Gastrocnemius medialis (tissue), 4 donors: Measurements from ENCODE around the gene STAP2. TPM values are rescaled to one million over a fixed set of nuclear protein-coding genes. Genes with fewer than 3 reads are reported as not detected.
"Not testable (repeated sequence)": the region's sequence is repeated elsewhere in the genome, so short reads cannot be mapped to it uniquely, and the experiment has no call there.

Experiments
- ATAC-seq, 2 donors: fragments of 150-250 bp; one replicate each; pipeline ENCODE4 v1.9.1; 2016
- DNase-seq, 2 donors: peaks; one replicate each; pipeline ENCODE4 v3.0.0-alpha.2; 2019
- H3K27ac ChIP-seq, 4 donors: fragments of 200-600 bp; sonication (generic); 1 replicate in 1 of 4; 2 replicates in 3 of 4; pipeline ENCODE4 v1.5.1; 2016 to 2018; ENCODE audit warnings: mild to moderate bottlenecking in 2 of 4, moderate library complexity in 1 of 4
- H3K27me3 ChIP-seq, 3 donors: fragments of 200-600 bp; sonication (generic) in 2 of 3; 1 replicate in 1 of 3; 2 replicates in 2 of 3; pipeline versions ENCODE4 v1.5.1 to v1.6.0; 2016 to 2019; ENCODE audit warnings: mild to moderate bottlenecking in 1 of 3, moderate library complexity in 1 of 3
- H3K36me3 ChIP-seq, 2 donors: fragments of 200-600 bp; sonication (generic) in 1 of 2; one replicate each; pipeline ENCODE4 v1.5.1; 2017 to 2018
- H3K4me1 ChIP-seq, 2 donors: fragments of 200-600 bp; sonication (generic) in 1 of 2; one replicate each; pipeline ENCODE4 v1.5.1; 2016 to 2017; ENCODE audit warnings: mild to moderate bottlenecking in 2 of 2
- H3K4me3 ChIP-seq, 4 donors: fragments of 200-600 bp; sonication (generic) in 3 of 4; 1 replicate in 1 of 4; 2 replicates in 3 of 4; pipeline ENCODE4 v1.5.1; 2016 to 2019; ENCODE audit warnings: mild to moderate bottlenecking in 2 of 4
- H3K9me3 ChIP-seq, 3 donors: fragments of 200-600 bp; sonication (generic) in 2 of 3; 1 replicate in 1 of 3; 2 replicates in 2 of 3; pipeline ENCODE4 v1.5.1; 2016 to 2019
- POLR2A ChIP-seq, 2 donors: fragments of 450-650 bp; IDR thresholded peaks; one replicate each; pipeline ENCODE4 v1.6.1; 2017; ENCODE audit warnings: antibody characterized with exemption in 2 of 2, mild to moderate bottlenecking in 2 of 2, moderate library complexity in 2 of 2
- in situ Hi-C, 4 donors: fragments of 200-750 bp; cut with MboI; loops; one replicate each; pipeline versions ENCODE4 v1.15.0 to v1.8.0; 2017; ENCODE audit warnings: low sequenced_read_pairs in 4 of 4
- intact Hi-C: fragments of 100-400 bp; cut with DNase I; formaldehyde crosslinking; loops from one replicate; pipeline ENCODE4 v1.15.1; 2023; ENCODE audit warnings: low total_unique reads
- total RNA-seq, 4 donors: library from RNA; depleted of rRNA; stranded (reverse); fragments of >200 nt; gene quantifications; one replicate each; pipeline versions ENCODE4 v1.1.0 to v1.2.3, GENCODE V29; 2016
- TF ChIP-seq, protein P1 (sequence below), 5 experiments: fragments of 450-650 bp in 3 of 5; fragments of 200-600 bp in 2 of 5; sonication (generic) in 2 of 5; IDR thresholded peaks in 4 of 5; conservative IDR thresholded peaks in 1 of 5; 1 replicate in 4 of 5; 2 replicates in 1 of 5; pipeline ENCODE4 v1.5.1; 2016 to 2019; ENCODE audit warnings: antibody characterized with exemption in 5 of 5, mild to moderate bottlenecking in 3 of 5, moderate library complexity in 3 of 5

Gene STAP2
- total RNA-seq, 4 donors from 2014 or later: 0.94 to 2.1 (median 1.3) TPM; not detected in 1

DNA sequence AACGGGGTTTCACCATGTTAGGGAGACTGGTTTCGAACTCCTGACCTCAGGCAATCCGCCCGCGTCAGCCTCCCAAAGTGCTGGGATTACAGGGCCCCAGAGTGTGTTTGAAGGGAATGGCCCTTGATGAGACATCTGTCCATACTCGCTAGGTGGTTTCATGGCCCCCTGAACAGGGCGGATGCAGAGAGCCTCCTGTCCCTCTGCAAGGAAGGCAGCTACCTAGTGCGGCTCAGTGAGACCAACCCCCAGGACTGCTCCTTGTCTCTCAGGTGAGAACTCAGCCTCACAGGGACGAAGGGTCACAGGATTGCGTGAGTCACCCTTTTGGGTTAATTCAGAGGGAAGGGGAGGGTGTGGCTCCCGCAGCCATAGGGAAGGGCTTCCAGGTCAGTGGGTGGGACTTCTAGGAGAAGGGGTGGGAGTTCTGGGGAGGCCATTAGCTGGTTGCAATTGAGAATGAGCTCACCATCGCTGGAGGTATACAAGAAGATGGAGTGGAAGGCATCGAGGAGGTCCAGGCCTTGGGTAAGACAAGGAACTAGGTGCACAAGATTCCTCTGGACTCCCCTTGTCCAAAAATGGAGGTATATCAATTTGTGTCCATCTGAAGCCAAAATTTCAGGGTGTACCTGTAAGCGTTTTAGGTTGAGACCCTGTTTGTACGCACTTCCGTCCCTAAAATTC is 50.4 kb downstream of the STAP2 start:
- Histone ChIP-seq H3K36me3 (no peaks in the 10 kb centered on the region), H3K27me3 (peaks cover 0 to 7% (median under 1%) of the 10 kb centered on the region in 3 donors), H3K27ac (no peak overlapping the region), H3K4me1 (no peaks in the 10 kb centered on the region), H3K9me3 (no peaks in the 10 kb centered on the region), H3K4me3 (no peak overlapping the region)
- intact Hi-C loops (no loop called here), in situ Hi-C loops (no loop called here)
- no peak for ATAC-seq
- DNase-seq: no peak
- TF ChIP-seq, protein P1, sequence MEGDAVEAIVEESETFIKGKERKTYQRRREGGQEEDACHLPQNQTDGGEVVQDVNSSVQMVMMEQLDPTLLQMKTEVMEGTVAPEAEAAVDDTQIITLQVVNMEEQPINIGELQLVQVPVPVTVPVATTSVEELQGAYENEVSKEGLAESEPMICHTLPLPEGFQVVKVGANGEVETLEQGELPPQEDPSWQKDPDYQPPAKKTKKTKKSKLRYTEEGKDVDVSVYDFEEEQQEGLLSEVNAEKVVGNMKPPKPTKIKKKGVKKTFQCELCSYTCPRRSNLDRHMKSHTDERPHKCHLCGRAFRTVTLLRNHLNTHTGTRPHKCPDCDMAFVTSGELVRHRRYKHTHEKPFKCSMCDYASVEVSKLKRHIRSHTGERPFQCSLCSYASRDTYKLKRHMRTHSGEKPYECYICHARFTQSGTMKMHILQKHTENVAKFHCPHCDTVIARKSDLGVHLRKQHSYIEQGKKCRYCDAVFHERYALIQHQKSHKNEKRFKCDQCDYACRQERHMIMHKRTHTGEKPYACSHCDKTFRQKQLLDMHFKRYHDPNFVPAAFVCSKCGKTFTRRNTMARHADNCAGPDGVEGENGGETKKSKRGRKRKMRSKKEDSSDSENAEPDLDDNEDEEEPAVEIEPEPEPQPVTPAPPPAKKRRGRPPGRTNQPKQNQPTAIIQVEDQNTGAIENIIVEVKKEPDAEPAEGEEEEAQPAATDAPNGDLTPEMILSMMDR (IDR thresholded peaks at IDR 0.05 in 4 of 5, conservative IDR thresholded peaks at IDR 0.05 in 1 of 5): no peak
- no peak for TF ChIP-seq POLR2A (IDR thresholded peaks at IDR 0.05)

DNA sequence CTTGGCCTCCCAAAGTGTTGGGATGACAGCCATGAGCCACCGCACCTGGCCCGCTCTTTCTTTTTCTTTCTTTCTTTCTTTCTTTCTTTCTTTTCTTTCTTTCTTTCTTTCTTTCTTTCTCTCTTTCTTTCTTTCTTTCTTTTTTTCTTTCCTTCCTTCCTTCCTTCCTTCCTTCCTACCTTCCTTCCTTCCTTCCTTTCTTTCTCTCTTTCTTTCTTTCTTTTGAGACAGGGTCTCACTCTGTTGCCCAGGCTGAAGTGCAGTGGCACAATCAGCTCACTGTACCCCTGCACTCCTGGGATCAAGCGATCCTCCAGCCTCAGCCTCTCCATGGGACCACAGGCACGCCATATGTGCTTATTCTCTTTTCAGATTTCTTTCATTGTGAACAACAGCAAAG is 52.5 kb downstream of the STAP2 start:
- DNase-seq, H3K27ac ChIP-seq, intact Hi-C loops, in situ Hi-C loops, H3K4me3 ChIP-seq, H3K4me1 ChIP-seq, H3K36me3 ChIP-seq, H3K9me3 ChIP-seq, ATAC-seq: not testable (repeated sequence)
- peaks cover 6 to 11% (median 9%) of the 10 kb centered on the region in 3 donors for H3K27me3 ChIP-seq

DNA sequence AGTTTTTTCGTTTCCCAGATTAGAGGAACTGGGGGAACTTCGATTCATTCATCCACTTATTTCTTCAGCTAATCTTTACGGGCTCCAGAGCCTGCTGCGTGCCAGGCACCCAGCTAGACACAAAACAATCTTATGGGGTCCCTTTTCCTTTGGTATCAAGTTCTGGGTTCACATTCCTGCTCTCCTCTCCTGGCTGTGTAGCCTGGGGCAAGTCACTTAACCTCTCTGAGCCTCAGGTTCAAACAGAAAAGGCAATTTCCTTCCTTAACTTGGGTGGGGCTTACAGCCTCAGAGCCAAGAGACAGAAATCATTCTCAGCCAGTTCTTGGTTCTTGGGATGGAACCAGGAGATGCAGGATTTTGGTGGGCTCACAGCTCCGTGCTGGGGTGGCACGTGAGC is 53.7 kb downstream of the STAP2 start:
- no peak for DNase-seq
- intact Hi-C loops: no loop called here
- peaks cover 16 to 23% (median 20%) of the 10 kb centered on the region in 3 donors for H3K27me3 ChIP-seq

DNA sequence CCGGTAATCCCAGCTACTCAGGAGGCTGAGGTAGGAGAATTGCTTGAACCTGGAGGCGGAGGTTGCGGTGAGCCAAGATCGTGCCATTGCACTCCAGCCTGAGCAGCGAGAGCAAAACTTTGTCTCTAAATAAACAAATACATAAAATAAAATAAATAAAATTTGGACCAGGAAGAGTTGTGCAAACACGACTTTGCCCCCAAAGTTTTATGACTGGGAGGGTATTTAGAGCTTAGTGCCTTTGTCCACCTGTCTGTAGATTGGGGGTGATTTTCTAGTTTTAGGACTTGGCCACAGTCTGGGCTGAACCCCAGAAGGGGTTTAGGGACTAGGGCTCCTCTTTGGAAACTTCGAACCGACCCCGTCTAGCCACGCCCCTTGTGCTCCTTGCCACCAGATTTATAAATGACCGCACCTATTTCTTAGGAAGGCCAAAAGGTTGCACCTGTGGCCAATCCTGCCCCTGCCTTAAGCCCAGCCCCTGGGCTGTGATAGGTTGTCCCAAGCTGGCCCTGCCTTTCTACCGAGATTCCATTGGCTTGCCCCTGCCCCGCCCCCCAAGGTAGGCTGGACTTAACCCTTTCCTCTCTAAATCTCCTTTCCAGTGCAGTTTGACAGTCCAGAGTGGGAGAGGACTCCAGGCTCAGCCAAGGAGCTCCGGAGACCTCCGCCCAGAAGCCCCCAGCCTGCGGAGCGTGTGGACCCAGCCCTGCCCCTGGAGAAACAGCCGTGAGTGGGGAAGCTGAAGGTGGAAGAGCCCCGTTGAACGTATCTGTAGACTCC is 54.3 kb downstream of the STAP2 start:
- Histone ChIP-seq H3K4me3 (no peak overlapping the region), H3K27ac (no peak overlapping the region), H3K36me3 (no peaks in the 10 kb centered on the region), H3K9me3 (no peaks in the 10 kb centered on the region), H3K27me3 (peaks cover 21 to 29% (median 27%) of the 10 kb centered on the region in 3 donors), H3K4me1 (peaks cover 0 to 4% of the 10 kb centered on the region in 2 donors)
- in situ Hi-C loops: no loop called here
- TF ChIP-seq, protein P1 (IDR thresholded peaks at IDR 0.05 in 4 of 5, conservative IDR thresholded peaks at IDR 0.05 in 1 of 5): no peak
- no peak for TF ChIP-seq POLR2A (IDR thresholded peaks at IDR 0.05)
- ATAC-seq (no peak), DNase-seq (no peak)
- intact Hi-C loops: no loop called here

More for the DNA sequence above, 53.7 kb downstream of the STAP2 start:
- ATAC-seq: no peak
- Histone ChIP-seq H3K9me3 (no peaks in the 10 kb centered on the region), H3K36me3 (no peaks in the 10 kb centered on the region), H3K4me1 (no peaks in the 10 kb centered on the region), H3K27ac (no peak overlapping the region), H3K4me3 (no peak overlapping the region)
- in situ Hi-C loops: no loop called here
- TF ChIP-seq POLR2A (IDR thresholded peaks at IDR 0.05): no peak
- TF ChIP-seq, protein P1 (IDR thresholded peaks at IDR 0.05 in 4 of 5, conservative IDR thresholded peaks at IDR 0.05 in 1 of 5): no peak
